ENCODE data around the gene VIL1.

Gene VIL1

DNA sequence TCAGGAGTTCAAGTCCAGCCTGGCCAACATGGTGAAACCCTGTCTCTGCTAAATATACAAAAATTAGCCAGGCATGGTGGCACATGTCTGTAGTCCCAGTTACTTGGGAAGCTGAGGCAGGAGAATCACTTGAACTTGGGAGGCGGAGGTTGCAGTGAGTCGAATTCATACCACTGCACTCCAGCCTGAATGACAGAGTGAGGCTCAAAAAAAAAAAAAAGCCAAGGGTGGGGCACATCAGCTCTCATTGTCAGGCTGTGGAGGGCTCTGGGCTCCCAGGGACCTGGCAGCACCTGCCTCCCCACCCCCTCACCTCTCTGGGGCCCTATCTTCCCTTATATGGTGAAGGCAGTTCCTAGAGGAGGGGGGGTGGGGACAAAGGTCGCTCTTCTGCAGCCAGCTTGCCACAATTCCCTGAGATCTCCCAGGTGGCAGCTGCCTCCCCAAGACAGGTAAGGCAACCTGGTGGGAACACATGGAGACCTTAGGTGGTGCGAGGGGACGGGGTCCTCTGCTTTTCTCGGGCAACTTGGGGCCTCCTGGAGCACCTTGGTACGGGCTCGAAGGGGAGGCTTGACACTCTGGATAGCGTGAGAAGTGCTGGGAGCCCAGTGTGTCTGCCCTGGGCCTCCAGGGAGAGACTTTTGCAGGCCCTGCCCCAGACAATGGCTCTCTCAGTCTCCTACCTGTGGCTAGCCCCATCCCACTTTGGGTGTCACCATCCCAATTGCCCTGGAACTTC lies at the start of gene VIL1:
Gene VIL1 (plus strand): TSS at position 407 of the 742 bp plus-strand sequence. CDS start 4,656 bp downstream, outside the sequence.
- no peak for DNase-seq

DNA sequence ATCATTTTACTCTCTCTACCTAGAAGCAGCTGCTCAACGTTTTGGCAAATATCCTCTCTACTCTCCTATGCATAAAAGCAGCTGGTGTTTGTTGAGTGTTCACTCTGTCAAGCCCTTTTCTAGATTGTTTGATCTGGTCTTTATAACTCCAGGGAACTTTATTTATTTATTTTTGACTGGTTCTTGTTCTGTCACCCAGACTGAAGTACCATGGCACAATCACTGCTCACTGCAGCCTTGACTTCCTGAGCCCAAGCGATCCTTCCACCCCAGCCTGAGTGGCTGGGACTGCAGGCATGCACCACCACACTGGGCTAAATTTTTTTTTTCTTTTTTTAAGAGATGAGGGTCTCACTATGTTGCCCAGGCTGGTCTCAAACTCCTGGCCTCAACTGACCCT lies 49.6 kb upstream of the VIL1 start:
- DNase-seq, result no peak

DNA sequence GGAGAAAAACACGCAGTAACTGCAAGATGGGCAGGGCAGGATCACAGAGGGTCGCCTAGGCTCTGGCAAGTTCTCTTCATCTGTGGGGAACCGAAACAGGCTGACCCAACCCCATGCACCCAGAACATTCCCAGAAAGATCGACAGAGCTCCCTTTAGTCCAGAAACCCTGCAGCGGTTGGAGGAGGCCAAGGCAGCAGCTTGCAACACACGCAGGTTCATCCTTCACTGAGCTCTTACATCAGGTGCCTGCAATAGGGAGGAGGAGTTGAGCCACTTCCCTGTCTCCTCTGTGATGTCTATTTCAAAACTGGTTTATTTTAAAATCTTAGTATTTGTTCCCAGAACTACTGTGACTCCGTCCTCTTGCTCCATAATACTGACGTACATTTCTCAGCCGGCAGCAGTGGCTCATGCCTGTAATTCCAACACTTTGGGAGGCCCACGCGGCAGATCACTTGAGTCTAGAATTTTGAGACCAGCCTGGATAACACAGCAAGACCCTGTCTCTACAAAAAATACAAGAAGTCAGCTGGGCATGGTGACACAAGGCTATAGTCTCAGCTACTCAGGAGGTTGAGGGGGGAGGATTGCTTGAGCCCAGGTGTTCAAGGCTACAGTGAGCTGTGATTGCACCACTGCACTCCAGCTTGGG lies 48.4 kb upstream of the VIL1 start:
- DNase-seq, result no peak

- DNase-seq, result no peak
These were observed 47.0 kb upstream of the VIL1 start for GRCh38 chr2:218371983-218372350.

DNA sequence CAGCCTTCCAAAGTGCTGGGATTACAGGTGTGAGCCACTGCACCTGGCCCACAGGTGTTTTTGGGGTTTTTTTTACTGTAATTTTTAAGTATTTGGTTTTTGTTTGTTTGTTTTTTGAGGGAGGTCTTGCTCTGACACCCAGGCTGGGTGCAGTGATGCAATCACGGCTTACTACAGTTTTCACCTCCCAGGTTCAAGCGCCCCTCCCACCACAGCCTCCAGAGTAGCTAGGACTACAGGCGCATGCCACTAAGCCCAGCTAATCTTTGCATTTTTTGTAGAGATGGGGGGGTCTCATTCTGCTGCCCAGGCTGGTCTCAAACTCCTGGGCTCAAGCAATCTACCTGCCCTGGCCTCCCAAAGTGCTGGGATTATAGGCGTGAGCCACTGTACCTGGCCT lies 44.1 kb upstream of the VIL1 start:
- DNase-seq, result no peak

- DNase-seq, result no peak
These were observed 43.7 kb upstream of the VIL1 start for GRCh38 chr2:218375212-218375611.

- no peak for DNase-seq
These were observed 40.9 kb upstream of the VIL1 start for GRCh38 chr2:218378053-218378452.

DNA sequence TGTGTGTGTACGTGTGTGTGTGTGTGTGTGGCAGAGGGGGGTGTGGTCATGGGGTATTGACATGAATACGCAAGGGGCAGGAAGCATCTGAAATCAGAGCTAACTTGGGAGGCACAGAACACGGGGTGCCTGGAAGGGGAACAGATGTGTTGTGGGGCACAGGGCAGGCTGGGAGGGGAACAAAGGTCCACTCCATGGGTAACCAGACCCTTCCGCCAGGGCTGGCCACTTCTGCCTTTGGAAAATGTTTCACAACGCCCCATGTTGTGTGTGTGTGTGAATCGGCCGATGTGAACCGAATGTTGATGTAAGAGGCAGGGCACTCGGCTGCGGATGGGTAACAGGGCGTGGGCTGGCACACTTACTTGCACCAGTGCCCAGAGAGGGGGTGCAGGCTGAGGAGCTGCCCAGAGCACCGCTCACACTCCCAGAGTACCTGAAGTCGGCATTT lies 37.0 kb upstream of the VIL1 start, which contains the start of gene SLC11A1:
Gene SLC11A1 (plus strand): TSS at position 358 of the 451 bp plus-strand sequence. CDS start 96 bp downstream, outside the sequence.
- DNase-seq, result no peak

- no peak for DNase-seq
These were observed 36.1 kb upstream of the VIL1 start for GRCh38 chr2:218382785-218383184.

DNA sequence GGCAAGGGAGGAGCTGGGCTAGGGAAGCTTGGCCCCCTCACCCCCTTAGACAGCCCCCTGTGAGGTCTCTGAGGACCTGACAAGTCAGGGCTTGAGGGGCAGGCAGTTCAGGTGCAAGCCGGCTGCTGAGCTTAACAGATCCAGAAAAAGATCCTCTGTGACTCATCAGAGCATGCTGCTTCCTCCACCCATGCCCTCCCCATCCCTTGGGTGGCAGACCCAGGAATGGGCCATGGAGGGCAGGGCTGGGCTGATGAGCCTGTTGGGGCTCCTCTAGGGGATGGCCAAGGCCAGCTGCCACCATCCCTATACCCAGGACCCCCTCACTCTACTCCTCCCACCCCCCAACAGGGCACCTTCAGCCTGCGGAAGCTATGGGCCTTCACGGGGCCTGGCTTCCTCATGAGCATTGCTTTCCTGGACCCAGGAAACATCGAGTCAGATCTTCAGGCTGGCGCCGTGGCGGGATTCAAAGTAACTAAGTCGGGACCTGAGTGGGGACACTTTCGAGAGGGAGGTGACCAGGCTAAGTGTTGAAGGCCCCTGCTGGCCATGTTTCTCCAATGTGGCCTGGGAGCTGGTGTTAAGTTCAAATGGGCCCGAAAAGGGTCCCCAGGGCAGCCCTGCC lies 34.9 kb upstream of the VIL1 start:
- no peak for DNase-seq

GRCh38 chr2:218384975-218385374 lies 33.9 kb upstream of the VIL1 start:
- no peak for DNase-seq

- no peak for DNase-seq
These were observed 32.2 kb upstream of the VIL1 start for GRCh38 chr2:218386505-218387368.

DNA sequence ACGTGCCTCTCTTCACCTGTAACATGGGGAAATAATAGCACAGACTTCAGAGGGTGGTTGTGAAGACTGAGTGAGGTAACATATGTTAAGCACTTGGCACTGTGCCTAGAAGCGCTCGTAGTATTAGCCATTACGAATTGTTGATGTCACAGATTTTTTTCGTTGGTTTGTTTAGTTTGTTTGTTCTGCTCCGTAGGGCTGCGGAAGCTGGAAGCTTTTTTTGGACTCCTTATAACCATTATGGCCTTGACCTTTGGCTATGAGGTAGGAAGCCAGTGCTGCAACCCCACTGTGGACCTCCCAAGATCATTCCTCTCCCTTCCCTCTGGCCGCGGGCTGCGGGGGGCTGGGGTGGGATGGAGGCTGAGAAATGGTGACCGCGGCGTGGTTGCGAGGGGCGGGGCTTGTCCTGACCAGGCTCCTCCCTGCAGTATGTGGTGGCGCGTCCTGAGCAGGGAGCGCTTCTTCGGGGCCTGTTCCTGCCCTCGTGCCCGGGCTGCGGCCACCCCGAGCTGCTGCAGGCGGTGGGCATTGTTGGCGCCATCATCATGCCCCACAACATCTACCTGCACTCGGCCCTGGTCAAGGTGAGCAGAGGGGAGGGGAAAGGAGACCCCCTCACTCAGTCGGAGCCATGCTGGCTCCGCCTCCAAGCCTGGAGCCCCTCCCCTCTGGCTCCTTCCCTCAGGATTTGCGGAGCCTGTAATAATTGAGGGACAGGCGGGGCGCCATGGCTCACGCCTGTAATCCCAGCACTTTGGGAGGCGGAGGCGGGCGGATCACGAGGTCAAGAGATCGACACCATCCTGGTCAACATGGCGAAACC lies 31.3 kb upstream of the VIL1 start:
- peak; percentile 41 for DNase-seq

DNA sequence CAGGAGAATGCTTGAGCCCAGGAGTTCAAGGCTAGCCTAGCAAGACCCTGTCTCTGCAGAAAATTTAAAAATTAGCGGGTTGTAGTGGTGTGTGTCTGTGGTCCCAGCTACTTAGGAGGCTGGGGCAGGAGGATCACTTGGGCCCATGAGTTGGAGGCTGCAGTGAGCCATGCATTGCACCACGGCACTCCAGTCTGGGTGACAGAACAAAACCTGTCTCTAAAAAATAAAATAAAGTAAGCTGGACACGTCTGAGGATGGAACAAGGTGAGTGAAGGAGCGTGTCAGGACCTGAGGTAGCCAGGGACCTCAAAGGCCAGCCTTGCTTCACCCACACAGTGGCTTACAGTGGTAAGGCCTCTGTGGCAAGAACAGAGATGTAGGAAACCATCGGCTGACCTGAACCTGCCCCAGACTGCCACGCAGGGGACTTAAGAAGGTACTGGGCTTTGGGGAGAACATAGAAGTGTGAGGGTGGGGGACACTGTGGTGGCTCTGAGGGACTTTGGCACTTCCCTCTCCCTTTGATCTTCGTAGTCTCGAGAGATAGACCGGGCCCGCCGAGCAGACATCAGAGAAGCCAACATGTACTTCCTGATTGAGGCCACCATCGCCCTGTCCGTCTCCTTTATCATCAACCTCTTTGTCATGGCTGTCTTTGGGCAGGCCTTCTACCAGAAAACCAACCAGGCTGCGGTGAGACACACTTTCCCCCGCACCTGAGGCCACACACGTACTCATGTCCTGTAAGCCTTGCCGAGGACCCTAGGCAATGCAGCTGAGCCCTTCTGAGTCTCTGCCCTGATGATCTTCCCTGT lies 29.4 kb upstream of the VIL1 start:
- DNase-seq, result no peak

DNA sequence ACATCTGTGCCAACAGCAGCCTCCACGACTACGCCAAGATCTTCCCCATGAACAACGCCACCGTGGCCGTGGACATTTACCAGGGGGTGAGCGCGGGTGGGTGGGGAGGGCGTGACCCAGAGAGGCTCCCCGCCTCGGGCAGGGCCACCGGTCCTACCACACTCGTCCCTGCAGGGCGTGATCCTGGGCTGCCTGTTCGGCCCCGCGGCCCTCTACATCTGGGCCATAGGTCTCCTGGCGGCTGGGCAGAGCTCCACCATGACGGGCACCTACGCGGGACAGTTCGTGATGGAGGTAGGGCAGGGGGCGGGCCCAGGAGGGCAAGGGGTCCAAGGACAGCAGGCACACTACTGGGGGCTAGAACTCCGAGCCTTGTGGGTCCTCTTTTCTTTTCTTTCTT lies 27.7 kb upstream of the VIL1 start:
- no peak for DNase-seq

DNA sequence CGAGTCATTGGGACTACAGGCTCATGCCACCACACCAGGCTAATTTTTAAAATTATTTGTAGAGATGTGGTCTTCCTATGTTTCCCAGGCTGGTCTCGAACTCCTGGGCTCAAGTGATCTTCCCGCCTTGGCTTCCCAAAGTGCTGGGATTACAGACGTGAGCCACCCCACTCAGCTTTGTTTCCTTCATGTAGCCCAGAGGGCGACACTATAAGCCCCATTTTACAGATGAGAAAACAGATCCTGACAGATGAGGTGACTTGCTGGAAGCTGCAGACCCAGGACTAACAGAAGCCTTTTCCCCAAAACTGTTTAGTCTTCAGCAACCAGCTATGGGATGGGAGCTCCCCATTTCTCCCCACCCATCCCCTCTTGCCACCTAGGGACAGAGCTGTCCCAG lies 26.5 kb upstream of the VIL1 start:
- DNase-seq, result no peak

DNA sequence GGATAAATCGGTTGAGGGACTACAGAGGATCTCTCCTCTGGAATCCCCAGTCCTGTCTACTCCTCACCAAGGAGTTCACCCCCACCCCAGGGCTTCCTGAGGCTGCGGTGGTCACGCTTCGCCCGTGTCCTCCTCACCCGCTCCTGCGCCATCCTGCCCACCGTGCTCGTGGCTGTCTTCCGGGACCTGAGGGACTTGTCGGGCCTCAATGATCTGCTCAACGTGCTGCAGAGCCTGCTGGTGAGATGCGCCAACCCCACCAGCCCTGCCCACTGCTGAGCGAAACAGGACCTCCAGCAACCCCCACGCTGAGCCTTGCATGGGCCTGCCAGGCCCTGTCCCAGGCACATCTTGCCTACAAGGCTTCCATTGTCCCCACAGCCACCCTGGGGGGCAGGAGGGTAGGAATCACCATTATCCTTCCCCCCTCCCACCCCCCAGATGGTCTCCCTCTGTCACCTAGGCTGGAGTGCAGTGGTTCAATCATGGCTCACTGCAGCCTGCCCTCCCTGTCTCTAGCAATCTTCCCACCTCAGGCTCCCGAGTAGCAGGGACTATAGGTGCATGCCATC lies 25.9 kb upstream of the VIL1 start:
- DNase-seq, result no peak

- no peak for DNase-seq
These were observed 25.1 kb upstream of the VIL1 start for GRCh38 chr2:218393750-218394290.

DNA sequence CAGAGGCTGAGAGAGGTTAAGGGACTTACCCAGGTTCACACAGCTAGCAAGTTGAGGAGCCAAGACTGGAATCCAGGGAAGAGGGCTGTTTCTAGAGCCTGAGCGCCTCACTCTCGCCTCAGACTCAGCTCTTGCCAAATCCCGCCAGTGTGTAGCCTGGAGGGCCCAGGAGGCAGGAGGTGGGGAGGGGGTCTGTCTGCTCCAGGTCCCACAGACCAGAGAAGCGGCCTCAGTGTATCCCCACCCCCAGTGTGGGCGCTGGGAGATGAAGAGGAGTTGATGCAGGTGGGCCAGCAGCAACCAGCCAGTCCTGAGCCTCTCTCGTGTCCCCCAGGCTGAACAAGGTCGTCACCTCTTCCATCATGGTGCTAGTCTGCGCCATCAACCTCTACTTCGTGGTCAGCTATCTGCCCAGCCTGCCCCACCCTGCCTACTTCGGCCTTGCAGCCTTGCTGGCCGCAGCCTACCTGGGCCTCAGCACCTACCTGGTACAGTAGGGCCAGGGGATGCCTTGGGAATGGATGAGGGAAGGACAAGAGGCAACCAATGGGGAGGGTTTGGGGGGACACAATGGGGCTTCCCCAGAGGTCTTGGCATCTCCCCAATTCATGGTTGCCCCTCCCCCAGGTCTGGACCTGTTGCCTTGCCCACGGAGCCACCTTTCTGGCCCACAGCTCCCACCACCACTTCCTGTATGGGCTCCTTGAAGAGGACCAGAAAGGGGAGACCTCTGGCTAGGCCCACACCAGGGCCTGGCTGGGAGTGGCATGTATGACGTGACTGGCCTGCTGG lies 24.4 kb upstream of the VIL1 start:
- no peak for DNase-seq

DNA sequence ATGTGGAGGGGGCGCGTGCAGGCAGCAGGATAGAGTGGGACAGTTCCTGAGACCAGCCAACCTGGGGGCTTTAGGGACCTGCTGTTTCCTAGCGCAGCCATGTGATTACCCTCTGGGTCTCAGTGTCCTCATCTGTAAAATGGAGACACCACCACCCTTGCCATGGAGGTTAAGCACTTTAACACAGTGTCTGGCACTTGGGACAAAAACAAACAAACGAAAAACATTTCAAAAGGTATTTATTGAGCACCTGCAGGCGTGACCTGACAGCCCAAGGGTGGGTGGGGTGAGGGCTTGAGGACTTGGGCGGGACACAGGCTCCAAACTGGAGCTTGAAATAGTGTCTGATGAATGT lies 23.9 kb upstream of the VIL1 start:
- no peak for DNase-seq

Data from NCI-H2107 (cell line).